ENCODE results near the gene BANK1. TPM values are rescaled to one million over a fixed set of nuclear protein-coding genes. Genes with fewer than 3 reads are reported as not detected.

Gene BANK1
- total and polyA plus RNA-seq, 10 of the 15 experiments (the other 5 are each of a cell fraction or from before 2014, with no cell fraction given) = 0.13 to 2.1 (median 0.42) TPM

DNA sequence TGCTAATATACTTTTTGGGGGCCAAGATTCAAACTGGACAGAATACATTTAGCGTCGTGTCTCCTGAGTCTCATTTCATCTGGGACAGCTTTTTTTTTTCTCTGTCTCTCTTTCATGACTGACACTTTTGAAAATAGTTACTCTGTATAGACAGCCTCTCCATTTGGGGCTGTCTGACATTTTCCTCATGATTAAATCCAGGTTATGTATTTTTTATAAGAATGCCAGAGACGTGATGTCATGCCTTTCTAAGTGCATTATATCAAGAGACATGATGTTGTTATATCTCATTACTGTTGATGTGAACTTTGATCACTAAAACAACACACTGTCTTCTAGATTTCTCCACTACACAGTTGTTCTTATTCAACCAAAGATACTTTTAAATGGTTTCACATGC is 199.0 kb downstream of the BANK1 start:
- Histone ChIP-seq H3K36me3 (ENCODE audit: control insufficient read depth in 2 of 2, insufficient read depth in 2 of 2, low read length in 1 of 2) (no peaks in the 10 kb centered on the region), H2AFZ (ENCODE audit: control insufficient read depth, low read depth, low read length) (no peak overlapping the region), H3K4me1 (ENCODE audit: control insufficient read depth, insufficient read depth, low read length) (no peaks in the 10 kb centered on the region), H3K27ac (ENCODE audit: control insufficient read depth, insufficient read depth) (no peak overlapping the region), H3K79me2 (ENCODE audit: control insufficient read depth, insufficient read depth, low read length) (no peaks in the 10 kb centered on the region), H4K20me1 (ENCODE audit: control insufficient read depth, insufficient read depth) (no peaks in the 10 kb centered on the region), H3K4me3 (no peak overlapping the region), H3K9ac (ENCODE audit: control insufficient read depth, insufficient read depth, low read length) (no peak overlapping the region), H3K9me3 (replicated peaks; ENCODE audit: control insufficient read depth, insufficient read depth, low read length) (no peaks in the 10 kb centered on the region), H3K4me2 (ENCODE audit: control insufficient read depth, insufficient read depth) (no peak overlapping the region), H3K27me3 (replicated peaks in 1 of 2; ENCODE audit: control insufficient read depth in 2 of 2, insufficient read depth in 2 of 2, low read length in 1 of 2) (no peaks in the 10 kb centered on the region)
- no peak for DNase-seq (ENCODE audit: low read depth, low spot score)
- intact Hi-C loops (cut with micrococcal nuclease; ENCODE audit: unreplicated experiment) (no loop called here), in situ Hi-C loops (cut with MboI) (no loop called here)
- WGBS (ENCODE audit: insufficient coverage, insufficient replicate concordance, low lambda C conversion rate, missing lambda C conversion rate) = 65% methylated on average over 3 of the region's 3 CpGs
- ChIA-PET RAD21 (ENCODE audit: unreplicated experiment) (no interaction called here), CTCF (no interaction called here), POLR2A (no interaction called here), SMC1A (ENCODE audit: uncharacterized antibody, unreplicated experiment) (interaction anchor here (0.8 to 1.6 kb wide), 2 partner anchors 8 to 10 kb away, joined by 3 to 5 read pairs; no protein-coding TSS in a partner anchor)
- no peak for FAIRE-seq
- TF ChIP-seq TCF3 (IDR thresholded peaks at IDR 0.05; ENCODE audit: borderline replicate concordance, insufficient read depth, low read depth, low read length) (no peak), SMC3 (IDR thresholded peaks at IDR 0.05; ENCODE audit: borderline replicate concordance, low read length) (no peak), EP300 (IDR thresholded peaks at IDR 0.05; ENCODE audit: borderline replicate concordance in 1 of 2, control insufficient read depth in 1 of 2, low read depth in 2 of 2, low read length in 2 of 2) (no peak), JUNB (IDR thresholded peaks at IDR 0.05) (no peak)
- TF ChIP-seq, protein P1, sequence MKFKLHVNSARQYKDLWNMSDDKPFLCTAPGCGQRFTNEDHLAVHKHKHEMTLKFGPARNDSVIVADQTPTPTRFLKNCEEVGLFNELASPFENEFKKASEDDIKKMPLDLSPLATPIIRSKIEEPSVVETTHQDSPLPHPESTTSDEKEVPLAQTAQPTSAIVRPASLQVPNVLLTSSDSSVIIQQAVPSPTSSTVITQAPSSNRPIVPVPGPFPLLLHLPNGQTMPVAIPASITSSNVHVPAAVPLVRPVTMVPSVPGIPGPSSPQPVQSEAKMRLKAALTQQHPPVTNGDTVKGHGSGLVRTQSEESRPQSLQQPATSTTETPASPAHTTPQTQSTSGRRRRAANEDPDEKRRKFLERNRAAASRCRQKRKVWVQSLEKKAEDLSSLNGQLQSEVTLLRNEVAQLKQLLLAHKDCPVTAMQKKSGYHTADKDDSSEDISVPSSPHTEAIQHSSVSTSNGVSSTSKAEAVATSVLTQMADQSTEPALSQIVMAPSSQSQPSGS (IDR thresholded peaks at IDR 0.05; ENCODE audit: low read length) = no peak
- BruUV-seq (replicated peaks) = no TSS peak
- no peak for ATAC-seq

DNA sequence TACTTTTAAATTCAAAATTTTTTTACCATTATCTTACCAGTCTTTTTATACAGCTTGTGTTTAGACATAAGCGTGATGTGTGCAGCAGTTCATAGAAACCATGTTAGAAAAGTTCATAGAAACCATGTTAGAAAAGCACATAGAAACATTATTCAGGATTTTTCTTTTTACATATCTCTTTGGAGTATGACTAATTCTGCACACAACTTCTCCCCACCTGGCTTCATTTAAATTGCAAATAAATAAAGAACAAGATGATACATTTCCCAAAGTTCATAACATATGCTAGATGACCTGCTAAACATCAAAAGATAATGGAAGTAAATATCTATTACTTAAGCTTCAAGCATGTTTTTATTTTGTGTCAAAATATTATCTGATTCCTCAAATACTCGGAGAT is 201.9 kb downstream of the BANK1 start:
- ATAC-seq (no peak), FAIRE-seq (no peak), DNase-seq (ENCODE audit: low read depth, low spot score) (no peak)
- no peak for TF ChIP-seq LARP7 (IDR thresholded peaks at IDR 0.05)
- intact Hi-C loops (cut with micrococcal nuclease; ENCODE audit: unreplicated experiment) (no loop called here), in situ Hi-C loops (cut with MboI) (no loop called here)
- ChIA-PET SMC1A (ENCODE audit: uncharacterized antibody, unreplicated experiment) (interaction anchor here (2.1 kb wide), 1 partner anchor 10 kb away, joined by 4 read pairs; no protein-coding TSS in a partner anchor), CTCF (no interaction called here), RAD21 (ENCODE audit: unreplicated experiment) (no interaction called here), POLR2A (no interaction called here)
- no TSS peak for BruUV-seq (replicated peaks)
- Histone ChIP-seq H3K79me2 (ENCODE audit: control insufficient read depth, insufficient read depth, low read length) (no peaks in the 10 kb centered on the region), H3K9ac (ENCODE audit: control insufficient read depth, insufficient read depth, low read length) (no peak overlapping the region), H3K4me3 (no peak overlapping the region), H2AFZ (ENCODE audit: control insufficient read depth, low read depth, low read length) (no peak overlapping the region), H3K9me3 (replicated peaks; ENCODE audit: control insufficient read depth, insufficient read depth, low read length) (no peaks in the 10 kb centered on the region), H4K20me1 (ENCODE audit: control insufficient read depth, insufficient read depth) (no peaks in the 10 kb centered on the region), H3K27ac (ENCODE audit: control insufficient read depth, insufficient read depth) (no peak overlapping the region), H3K4me2 (ENCODE audit: control insufficient read depth, insufficient read depth) (no peak overlapping the region), H3K4me1 (ENCODE audit: control insufficient read depth, insufficient read depth, low read length) (no peaks in the 10 kb centered on the region), H3K36me3 (ENCODE audit: control insufficient read depth in 2 of 2, insufficient read depth in 2 of 2, low read length in 1 of 2) (no peaks in the 10 kb centered on the region), H3K27me3 (replicated peaks in 1 of 2; ENCODE audit: control insufficient read depth in 2 of 2, insufficient read depth in 2 of 2, low read length in 1 of 2) (no peaks in the 10 kb centered on the region)
- 38% methylated on average over 2 of the region's 2 CpGs for WGBS (ENCODE audit: insufficient coverage, insufficient replicate concordance, low lambda C conversion rate, missing lambda C conversion rate)

All from GM12878 (cell line).